H9 (cell line): Measurements from ENCODE around the gene HGS. TPM values are rescaled to one million over a fixed set of nuclear protein-coding genes. Genes with fewer than 3 reads are reported as not detected.

Source experiments
- DNase-seq: peaks from one replicate; pipeline ENCODE4 v3.0.0-alpha.2; 2017
- H2AFZ ChIP-seq: one replicate; pipeline ENCODE4 v1.6.1; 2013; ENCODE audit warnings: mild to moderate bottlenecking, low read length, control low read depth, moderate library complexity
- H2AK5ac ChIP-seq: 2 replicates; pipeline ENCODE4 v1.6.1; 2013; ENCODE audit warnings: low read length, control low read depth, mixed read lengths; ENCODE audit not compliant: insufficient read length
- H2BK120ac ChIP-seq: one replicate; pipeline ENCODE4 v1.6.1; 2013; ENCODE audit warnings: low read depth, mild to moderate bottlenecking, low read length, control low read depth, inconsistent platforms; ENCODE audit not compliant: poor library complexity, severe bottlenecking
- H2BK12ac ChIP-seq: 2 replicates; pipeline ENCODE4 v1.6.1; 2013; ENCODE audit warnings: low read length, control low read depth, mixed read lengths, low read depth; ENCODE audit not compliant: insufficient read length
- H2BK15ac ChIP-seq: 2 replicates; pipeline ENCODE4 v1.6.1; 2013; ENCODE audit warnings: low read depth, low read length, control low read depth
- H2BK20ac ChIP-seq: one replicate; pipeline ENCODE4 v1.6.1; 2013; ENCODE audit warnings: low read depth, mild to moderate bottlenecking, low read length, control low read depth, inconsistent platforms; ENCODE audit not compliant: poor library complexity, severe bottlenecking
- H2BK5ac ChIP-seq: 2 replicates; pipeline ENCODE4 v1.6.1; 2013; ENCODE audit warnings: low read length, control low read depth, mixed read lengths; ENCODE audit not compliant: insufficient read length
- H3K14ac ChIP-seq: 2 replicates; pipeline ENCODE4 v1.6.1; 2013; ENCODE audit warnings: low read length, control low read depth; ENCODE audit not compliant: insufficient read depth
- H3K18ac ChIP-seq: 2 replicates; pipeline ENCODE4 v1.6.1; 2013; ENCODE audit warnings: low read depth, mild to moderate bottlenecking, mixed read lengths, low read length, control low read depth; ENCODE audit not compliant: insufficient read length
- H3K23ac ChIP-seq: 2 replicates; pipeline ENCODE4 v1.6.1; 2013; ENCODE audit warnings: low read length, control low read depth, mixed read lengths, low read depth; ENCODE audit not compliant: insufficient read length
- H3K23me2 ChIP-seq: 2 replicates; pipeline ENCODE4 v1.6.1; 2013; ENCODE audit warnings: low read depth, mild to moderate bottlenecking, mixed read lengths, low read length, control low read depth; ENCODE audit not compliant: insufficient read length, poor library complexity, severe bottlenecking
- H3K27ac ChIP-seq: 2 replicates; pipeline ENCODE4 v1.5.1; 2013; ENCODE audit warnings: low read length, control low read depth, mixed read lengths, low read depth; ENCODE audit not compliant: insufficient read length
- H3K27me3 ChIP-seq: 2 replicates; pipeline ENCODE4 v1.6.1; 2013; ENCODE audit warnings: low read length, control low read depth, inconsistent platforms; ENCODE audit not compliant: insufficient read depth
- H3K4ac ChIP-seq: 2 replicates; pipeline ENCODE4 v1.6.1; 2013; ENCODE audit warnings: low read depth, mild to moderate bottlenecking, control low read depth, inconsistent platforms, low read length, moderate library complexity
- H3K4me1 ChIP-seq: 2 replicates; pipeline ENCODE4 v1.6.1; 2013; ENCODE audit warnings: low read length, control low read depth, inconsistent platforms; ENCODE audit not compliant: insufficient read depth
- H3K4me2 ChIP-seq: 2 replicates; pipeline ENCODE4 v1.6.1; 2013; ENCODE audit warnings: low read length, control low read depth, mixed read lengths; ENCODE audit not compliant: insufficient read length, insufficient read depth
- H3K56ac ChIP-seq: 2 replicates; pipeline ENCODE4 v1.6.1; 2013; ENCODE audit warnings: low read depth, mild to moderate bottlenecking, mixed read lengths, low read length, control low read depth; ENCODE audit not compliant: insufficient read length
- H3K79me1 ChIP-seq: 2 replicates; pipeline ENCODE4 v1.6.1; 2013; ENCODE audit warnings: low read depth, mild to moderate bottlenecking, moderate library complexity, low read length, control low read depth, inconsistent platforms; ENCODE audit not compliant: insufficient read depth, poor library complexity, severe bottlenecking
- H3K79me2 ChIP-seq: 2 replicates; pipeline ENCODE4 v1.6.1; 2013; ENCODE audit warnings: low read length, control low read depth, inconsistent platforms; ENCODE audit not compliant: insufficient read depth
- H3K9ac ChIP-seq: 2 replicates; pipeline ENCODE4 v1.6.1; 2013; ENCODE audit warnings: low read length, control low read depth, mixed read lengths; ENCODE audit not compliant: insufficient read length; ENCODE audit errors: extremely low read depth
- H3K9me3 ChIP-seq: one replicate; pipeline ENCODE4 v1.6.1; 2013; ENCODE audit warnings: low read depth, low read length, inconsistent platforms; ENCODE audit not compliant: control insufficient read depth
- H3T11ph ChIP-seq: one replicate; pipeline ENCODE4 v1.6.1; 2013; ENCODE audit warnings: mild to moderate bottlenecking, low read length, control low read depth, inconsistent platforms
- H4K20me1 ChIP-seq: one replicate; pipeline ENCODE4 v1.6.1; 2013; ENCODE audit not compliant: control insufficient read depth, insufficient read length, insufficient read depth
- H4K5ac ChIP-seq: 2 replicates; pipeline ENCODE4 v1.6.1; 2013; ENCODE audit warnings: low read depth, mild to moderate bottlenecking, mixed read lengths, low read length, control low read depth; ENCODE audit not compliant: insufficient read length
- H4K8ac ChIP-seq: replicated peaks from 2 replicates; pipeline ENCODE4 v1.6.1; 2013; ENCODE audit warnings: low read length, control low read depth, mixed read lengths, low read depth; ENCODE audit not compliant: insufficient read length
- H4K91ac ChIP-seq: 2 replicates; pipeline ENCODE4 v1.6.1; 2013; ENCODE audit warnings: low read depth, mild to moderate bottlenecking, moderate library complexity, mixed read lengths, low read length, control low read depth; ENCODE audit not compliant: insufficient read length
- H3K27ac Mint-ChIP-seq, 3 experiments: 2 replicates in 2 of 3; 3 replicates in 1 of 3; pipeline ENCODE4 v1.8.0; 2020 to 2021; ENCODE audit warnings: mixed read lengths in 3 of 3, mild to moderate bottlenecking in 1 of 3, moderate library complexity in 1 of 3
- H3K27me3 Mint-ChIP-seq: 2 replicates; pipeline ENCODE4 v1.8.0; 2021; ENCODE audit warnings: low read depth, mild to moderate bottlenecking, moderate library complexity, mixed read lengths
- H3K36me3 Mint-ChIP-seq, 3 experiments: 2 replicates in 2 of 3; 3 replicates in 1 of 3; pipeline ENCODE4 v1.8.0; 2020 to 2021; ENCODE audit warnings: low read depth in 3 of 3, mixed read lengths in 3 of 3; ENCODE audit not compliant: insufficient read depth in 1 of 3
- H3K4me1 Mint-ChIP-seq, 2 experiments: 2 replicates each; pipeline ENCODE4 v1.8.0; 2020; ENCODE audit warnings: mixed read lengths in 2 of 2
- H3K4me3 Mint-ChIP-seq, 2 experiments: 2 replicates in 1 of 2; 3 replicates in 1 of 2; pipeline ENCODE4 v1.8.0; 2020 to 2021; ENCODE audit warnings: mild to moderate bottlenecking in 2 of 2, mixed read lengths in 2 of 2, moderate library complexity in 1 of 2
- H3K9me3 Mint-ChIP-seq, 2 experiments: 2 replicates in 1 of 2; 3 replicates in 1 of 2; pipeline ENCODE4 v1.8.0; 2020; ENCODE audit warnings: mild to moderate bottlenecking in 2 of 2, mixed read lengths in 2 of 2, moderate library complexity in 1 of 2
- CTCF ChIP-seq: fragments of 200-600 bp; sonication (generic); conservative IDR thresholded peaks from 3 replicates; pipeline ENCODE4 v1.8.0; 2021; ENCODE audit warnings: antibody characterized with exemption, mild to moderate bottlenecking
- WGBS: extraction: QIAGEN DNeasy Blood & Tissue Kit; methylation state at CpG from one replicate; pipeline ENCODE4 v1.1.7; 2013; ENCODE audit warnings: missing lambda C conversion rate, low lambda C conversion rate, mixed read lengths; ENCODE audit not compliant: insufficient read length; ENCODE audit errors: extremely low coverage; 5-methylcytosine and 5-hydroxymethylcytosine counted together
- total RNA-seq: library from RNA; stranded (reverse); gene quantifications from 2 replicates; pipeline ENCODE4 v1.2.1, GENCODE V29; 2021

The HGS gene
- total RNA-seq, 1 experiment from 2014 or later, result 106 TPM

- Histone ChIP-seq H3K4me1 (no peaks in the 10 kb centered on the region), H3K4ac (no peak overlapping the region), H2BK15ac (no peak overlapping the region), H3K14ac (no peak overlapping the region), H3K56ac (no peak overlapping the region), H3K79me2 (peaks cover 9% of the 10 kb centered on the region; the same call in 1 of the 2 replicates), H3K79me1 (peaks cover 8% of the 10 kb centered on the region), H3T11ph (no peak overlapping the region), H3K18ac (no peak overlapping the region), H3K9ac (no peak overlapping the region), H3K23ac (no peak overlapping the region), H2BK12ac (no peak overlapping the region), H4K8ac (no peak overlapping the region), H3K27ac (no peak overlapping the region), H3K9me3 (no peaks in the 10 kb centered on the region), H3K4me2 (no peak overlapping the region), H4K20me1 (no peaks in the 10 kb centered on the region), H2AK5ac (no peak overlapping the region), H2BK5ac (no peak overlapping the region), H2AFZ (no peak overlapping the region), H4K5ac (no peak overlapping the region), H2BK120ac (no peak overlapping the region), H4K91ac (no peak overlapping the region), H3K27me3 (no peaks in the 10 kb centered on the region), H2BK20ac (no peak overlapping the region), H3K23me2 (peaks cover 10% of the 10 kb centered on the region)
- TF ChIP-seq CTCF, result no peak
- peak overlapping the region; percentile 22 to 54; a peak in 4 of 5 replicates for H3K4me3 Mint-ChIP-seq
- H3K9me3 Mint-ChIP-seq, result no peaks in the 10 kb centered on the region
- peaks cover 4 to 28% (median 19%) of the 10 kb centered on the region in 3 experiments for H3K36me3 Mint-ChIP-seq
- no peak overlapping the region; a peak in 1 of 7 replicates for H3K27ac Mint-ChIP-seq
- no peaks in the 10 kb centered on the region; the same call in 1 of the 2 replicates for H3K27me3 Mint-ChIP-seq
- peaks cover 14 to 20% of the 10 kb centered on the region in 2 experiments for H3K4me1 Mint-ChIP-seq
- DNase-seq, result no peak
- WGBS, result no CpG with 5 or more reads among the region's 17 CpGs
These were observed 2.1 kb upstream of the HGS start for GRCh38 chr17:81681672-81682071.
